GM10266 (cell line): ENCODE measurements around the gene TBC1D4.

Source experiments
- DNase-seq: peaks from one replicate; pipeline ENCODE4 v3.0.0; 2012; ENCODE audit errors: extremely low spot score
- TF ChIP-seq, protein P1 (sequence below): IDR thresholded peaks from 2 replicates; pipeline ENCODE4 v1.5.1; 2012; ENCODE audit warnings: mild to moderate bottlenecking, low read depth; ENCODE audit not compliant: control insufficient read depth, insufficient read depth; ENCODE audit errors: missing control alignments

The TBC1D4 gene

DNA sequence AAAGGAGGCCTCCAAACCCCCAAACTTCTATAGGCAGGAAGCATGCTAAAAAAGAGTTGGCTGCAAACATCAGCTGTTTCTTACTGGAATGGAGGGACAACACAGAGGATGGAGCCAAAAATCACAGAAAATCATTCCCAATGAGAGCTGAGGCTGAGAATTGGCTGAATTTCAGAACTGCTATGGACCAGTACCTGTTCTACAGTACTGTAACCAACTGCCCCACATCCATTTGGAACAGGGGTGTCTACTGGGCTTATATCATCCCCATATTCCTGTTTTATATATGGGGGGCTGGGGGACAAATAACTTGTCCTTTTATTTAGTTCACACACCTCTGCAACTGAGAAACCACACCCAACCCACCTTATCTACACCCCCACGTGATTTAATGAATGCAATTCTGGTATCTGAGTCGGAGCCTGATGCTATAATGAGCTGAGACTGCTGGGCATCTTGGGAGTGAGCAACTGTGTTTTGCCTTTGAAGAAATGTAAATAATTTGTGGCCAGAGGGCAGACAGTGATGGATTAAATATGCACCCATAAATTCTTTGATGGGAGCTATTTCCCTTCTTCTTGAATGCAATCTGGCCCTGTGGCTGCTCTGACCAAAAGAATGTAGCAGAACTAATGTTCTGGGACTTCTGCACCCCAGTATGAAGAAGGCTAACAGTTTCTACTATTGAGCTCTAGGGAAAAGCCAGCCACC is 82.6 kb downstream of the TBC1D4 start:
- DNase-seq: no peak
- TF ChIP-seq, protein P1, sequence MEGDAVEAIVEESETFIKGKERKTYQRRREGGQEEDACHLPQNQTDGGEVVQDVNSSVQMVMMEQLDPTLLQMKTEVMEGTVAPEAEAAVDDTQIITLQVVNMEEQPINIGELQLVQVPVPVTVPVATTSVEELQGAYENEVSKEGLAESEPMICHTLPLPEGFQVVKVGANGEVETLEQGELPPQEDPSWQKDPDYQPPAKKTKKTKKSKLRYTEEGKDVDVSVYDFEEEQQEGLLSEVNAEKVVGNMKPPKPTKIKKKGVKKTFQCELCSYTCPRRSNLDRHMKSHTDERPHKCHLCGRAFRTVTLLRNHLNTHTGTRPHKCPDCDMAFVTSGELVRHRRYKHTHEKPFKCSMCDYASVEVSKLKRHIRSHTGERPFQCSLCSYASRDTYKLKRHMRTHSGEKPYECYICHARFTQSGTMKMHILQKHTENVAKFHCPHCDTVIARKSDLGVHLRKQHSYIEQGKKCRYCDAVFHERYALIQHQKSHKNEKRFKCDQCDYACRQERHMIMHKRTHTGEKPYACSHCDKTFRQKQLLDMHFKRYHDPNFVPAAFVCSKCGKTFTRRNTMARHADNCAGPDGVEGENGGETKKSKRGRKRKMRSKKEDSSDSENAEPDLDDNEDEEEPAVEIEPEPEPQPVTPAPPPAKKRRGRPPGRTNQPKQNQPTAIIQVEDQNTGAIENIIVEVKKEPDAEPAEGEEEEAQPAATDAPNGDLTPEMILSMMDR: no peak

- no peak for DNase-seq
- TF ChIP-seq, protein P1: no peak
These were observed 83.9 kb downstream of the TBC1D4 start for GRCh38 chr13:75398072-75398471.

GRCh38 chr13:75395901-75396300 is 86.1 kb downstream of the TBC1D4 start:
- DNase-seq: no peak
- TF ChIP-seq, protein P1: no peak

DNA sequence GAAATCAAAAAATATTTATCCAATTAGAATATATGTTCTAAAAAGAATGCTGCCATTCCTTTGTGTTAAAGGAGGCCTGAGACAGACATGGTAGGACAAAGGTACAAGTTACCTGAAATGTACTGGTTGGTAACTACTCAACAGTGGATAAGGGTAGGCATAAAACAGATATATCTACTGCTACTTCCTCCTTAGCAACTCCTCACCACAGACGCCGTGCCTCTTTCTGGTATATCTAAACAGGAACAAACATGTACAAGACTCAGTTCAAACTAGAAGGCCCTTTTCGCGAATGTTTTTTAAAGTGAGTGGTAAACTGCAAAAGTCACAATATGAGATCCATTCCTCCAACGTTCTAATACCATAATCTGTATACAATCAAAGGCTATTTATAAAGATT is 86.9 kb downstream of the TBC1D4 start:
- TF ChIP-seq, protein P1: no peak
- no peak for DNase-seq

GRCh38 chr13:75393839-75394520 is 88.0 kb downstream of the TBC1D4 start:
- TF ChIP-seq, protein P1: no peak
- DNase-seq: no peak

- TF ChIP-seq, protein P1: no peak
- DNase-seq: no peak
These were observed 90.4 kb downstream of the TBC1D4 start for GRCh38 chr13:75391432-75392100.
